Measurements from ENCODE around the gene DCTPP1. TPM values are rescaled to one million over a fixed set of nuclear protein-coding genes. Genes with fewer than 3 reads are reported as not detected.
A peak's percentile ranks its signal among the peaks of the same experiment; 100 is the strongest.

The DCTPP1 gene
- total and polyA plus RNA-seq, 9 of the 15 experiments (the other 6 are each of a cell fraction or from before 2014, with no cell fraction given) = 45.0 to 132 (median 80.6) TPM

DNA sequence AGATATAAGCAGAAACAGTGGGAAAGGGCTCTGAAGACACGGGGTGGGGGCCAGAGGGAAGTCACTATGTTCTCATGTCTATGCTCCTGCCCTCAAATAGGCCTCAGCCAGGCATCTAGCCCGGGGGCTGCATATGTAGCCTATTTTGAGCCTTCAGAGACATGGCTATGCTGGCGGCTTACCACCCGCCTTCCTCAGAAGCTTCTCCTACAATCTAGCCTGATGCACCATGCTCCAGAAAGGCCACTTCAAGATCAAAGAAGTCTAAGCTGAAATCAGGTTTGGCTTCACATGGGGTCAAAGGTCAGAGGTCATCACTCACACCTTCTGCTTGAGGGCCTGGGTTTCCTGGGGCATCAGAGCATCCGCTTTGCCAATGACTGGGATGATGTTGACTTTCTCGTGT, 49.0 kb downstream of the DCTPP1 start:
- no peak overlapping the region for H3K4me3 ChIP-seq
- no peaks in the 10 kb centered on the region for H3K9me1 ChIP-seq (ENCODE audit: control insufficient read depth, insufficient read depth, low read length)
- H3K4me1 ChIP-seq (replicated peaks in 1 of 2; ENCODE audit: control insufficient read depth in 2 of 2, insufficient read depth in 2 of 2, low read length in 2 of 2) = peaks cover 46 to 62% of the 10 kb centered on the region in 2 experiments
- H3K27ac ChIP-seq (ENCODE audit: extremely low read depth, low read depth, low read length) = peak overlapping the region; percentile 91
- BruUV-seq (replicated peaks) = no TSS peak
- H3K27me3 ChIP-seq (ENCODE audit: control insufficient read depth in 2 of 2, insufficient read depth in 2 of 2, low read length in 2 of 2) = no peaks in the 10 kb centered on the region
- 0 out of 2 replicates have a peak overlapping the region, but pooled peaks have one; percentile 72 for H2AFZ ChIP-seq (ENCODE audit: low read depth, low read length)
- in situ Hi-C loops (cut with MboI) (no loop called here), intact Hi-C loops (cut with micrococcal nuclease) (loop anchor here (2.0 kb wide), 1 partner anchor 14 kb away; the partner anchor contains the start of gene ZNF48)
- DNase-seq (ENCODE audit: extremely low read depth in 1 of 4, low spot score in 3 of 4) = peak in 2 of 4 experiments; percentile 18 to 58
- H4K20me1 ChIP-seq (replicated peaks; ENCODE audit: control insufficient read depth, insufficient read depth, low read length) = no peaks in the 10 kb centered on the region
- ChIA-PET POLR2A (interaction anchor here (0.7 to 1.4 kb wide), 5 partner anchors 8 to 27 kb away, joined by 3 to 4 read pairs (median 3); partner anchors contain the start of gene ZNF771), CTCF (ENCODE audit: low intra/inter-chr PET ratio) (no interaction called here)
- 59% methylated on average over 6 of the region's 6 CpGs for WGBS (ENCODE audit: insufficient coverage, low coverage, missing lambda C conversion rate)
- H3K4me2 ChIP-seq (ENCODE audit: insufficient read depth, low read length) = peak overlapping the region; percentile 60
- no peak for FAIRE-seq
- H3K9me3 ChIP-seq (replicated peaks; ENCODE audit: control insufficient read depth, insufficient read depth, low read depth, low read length) = no peaks in the 10 kb centered on the region
- no peak for ATAC-seq
- peaks cover 7% of the 10 kb centered on the region; the same call in 1 of the 3 replicates for H3K36me3 ChIP-seq (ENCODE audit: control insufficient read depth, insufficient read depth, low read length)
- peaks cover 16% of the 10 kb centered on the region for H3K79me2 ChIP-seq (ENCODE audit: control insufficient read depth, insufficient read depth, low read length)
- H3K9ac ChIP-seq (ENCODE audit: insufficient read depth in 1 of 2, low read depth in 2 of 2, low read length in 2 of 2) = peak overlapping the region in 1 of 2 experiments; percentile 11; a peak in 2 of 4 replicates
- TF ChIP-seq CCAR2 (IDR thresholded peaks at IDR 0.05; ENCODE audit: low read depth, low read length) = no peak
- no peak for TF ChIP-seq SRSF1 (IDR thresholded peaks at IDR 0.05; ENCODE audit: low read depth, low read length)
- no peak for TF ChIP-seq CREBBP (IDR thresholded peaks at IDR 0.05; ENCODE audit: low read depth, low read length)
- no peak for TF ChIP-seq TEAD1 (CRISPR knock-in tag; IDR thresholded peaks at IDR 0.05)
- no peak for TF ChIP-seq SREBF1 (IDR thresholded peaks at IDR 0.05; ENCODE audit: borderline replicate concordance, low read depth, low read length)
- TF ChIP-seq NR2C2 (CRISPR knock-in tag; IDR thresholded peaks at IDR 0.05) = peak; percentile 96
- no peak for TF ChIP-seq NR2C2 (tag; IDR thresholded peaks at IDR 0.05)
- no peak for TF ChIP-seq ZNF175 (CRISPR knock-in tag; IDR thresholded peaks at IDR 0.05; ENCODE audit: low read depth)
- TF ChIP-seq, protein P1, sequence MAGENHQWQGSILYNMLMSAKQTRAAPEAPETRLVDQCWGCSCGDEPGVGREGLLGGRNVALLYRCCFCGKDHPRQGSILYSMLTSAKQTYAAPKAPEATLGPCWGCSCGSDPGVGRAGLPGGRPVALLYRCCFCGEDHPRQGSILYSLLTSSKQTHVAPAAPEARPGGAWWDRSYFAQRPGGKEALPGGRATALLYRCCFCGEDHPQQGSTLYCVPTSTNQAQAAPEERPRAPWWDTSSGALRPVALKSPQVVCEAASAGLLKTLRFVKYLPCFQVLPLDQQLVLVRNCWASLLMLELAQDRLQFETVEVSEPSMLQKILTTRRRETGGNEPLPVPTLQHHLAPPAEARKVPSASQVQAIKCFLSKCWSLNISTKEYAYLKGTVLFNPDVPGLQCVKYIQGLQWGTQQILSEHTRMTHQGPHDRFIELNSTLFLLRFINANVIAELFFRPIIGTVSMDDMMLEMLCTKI (IDR thresholded peaks at IDR 0.05; ENCODE audit: partially characterized antibody) = no peak
- TF ChIP-seq, protein P2, sequence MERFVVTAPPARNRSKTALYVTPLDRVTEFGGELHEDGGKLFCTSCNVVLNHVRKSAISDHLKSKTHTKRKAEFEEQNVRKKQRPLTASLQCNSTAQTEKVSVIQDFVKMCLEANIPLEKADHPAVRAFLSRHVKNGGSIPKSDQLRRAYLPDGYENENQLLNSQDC (CRISPR knock-in tag; IDR thresholded peaks at IDR 0.05) = no peak
- no peak for TF ChIP-seq MTF1 (CRISPR knock-in tag; IDR thresholded peaks at IDR 0.05; ENCODE audit: borderline replicate concordance)
- TF ChIP-seq E2F1 (CRISPR knock-in tag; IDR thresholded peaks at IDR 0.05) = 0 out of 2 replicates have a peak, but pooled peaks have one; percentile 26
- no peak for TF ChIP-seq USF1 (CRISPR knock-in tag; IDR thresholded peaks at IDR 0.05)
- no peak for TF ChIP-seq MBD2 (IDR thresholded peaks at IDR 0.05; ENCODE audit: borderline replicate concordance, low read depth)
- TF ChIP-seq CXXC5 (CRISPR knock-in tag; IDR thresholded peaks at IDR 0.05) = no peak
- TF ChIP-seq MTA2 (IDR thresholded peaks at IDR 0.05; ENCODE audit: low read depth) = peak; percentile 18; the same call in 1 of the 2 replicates

All from K562 (cell line).